NCI-H2227 treated with DMSO at 0.1 percent for 48 hours (cell line): Measurements from ENCODE around the gene AMBRA1.

Experiments
- DNase-seq: peaks from one replicate; lab custom pipeline; 2025; lab: John Stamatoyannopoulos, UW

The AMBRA1 gene

DNA sequence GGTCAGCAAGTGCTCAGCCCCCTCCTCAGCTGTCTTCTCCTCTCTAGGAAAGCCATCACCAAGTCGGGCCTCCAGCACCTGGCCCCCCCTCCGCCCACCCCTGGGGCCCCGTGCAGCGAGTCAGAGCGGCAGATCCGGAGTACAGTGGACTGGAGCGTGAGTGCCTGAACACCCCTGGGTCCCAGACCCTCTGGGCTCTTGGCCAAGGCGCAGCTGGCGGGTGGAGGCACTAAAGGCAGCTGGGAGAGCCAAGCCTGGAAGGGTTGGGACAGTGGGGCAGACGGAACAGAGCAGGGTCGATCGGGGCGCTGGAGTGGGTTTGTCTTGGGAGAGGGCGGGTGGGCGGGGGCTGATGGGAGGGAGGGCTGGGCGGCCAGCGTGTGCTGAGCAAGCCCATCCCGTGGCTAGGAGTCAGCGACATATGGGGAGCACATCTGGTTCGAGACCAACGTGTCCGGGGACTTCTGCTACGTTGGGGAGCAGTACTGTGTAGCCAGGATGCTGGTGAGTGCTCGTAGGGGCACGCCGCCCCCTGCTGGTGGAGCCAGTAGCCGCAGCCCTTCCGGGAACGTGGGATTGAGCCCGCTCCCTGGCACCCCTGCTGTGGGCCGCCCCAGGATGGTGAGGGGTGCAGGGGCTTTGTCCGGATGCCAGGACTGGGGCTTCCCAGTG, 226.4 kb downstream of the AMBRA1 start:
- DNase-seq, result no peak

DNA sequence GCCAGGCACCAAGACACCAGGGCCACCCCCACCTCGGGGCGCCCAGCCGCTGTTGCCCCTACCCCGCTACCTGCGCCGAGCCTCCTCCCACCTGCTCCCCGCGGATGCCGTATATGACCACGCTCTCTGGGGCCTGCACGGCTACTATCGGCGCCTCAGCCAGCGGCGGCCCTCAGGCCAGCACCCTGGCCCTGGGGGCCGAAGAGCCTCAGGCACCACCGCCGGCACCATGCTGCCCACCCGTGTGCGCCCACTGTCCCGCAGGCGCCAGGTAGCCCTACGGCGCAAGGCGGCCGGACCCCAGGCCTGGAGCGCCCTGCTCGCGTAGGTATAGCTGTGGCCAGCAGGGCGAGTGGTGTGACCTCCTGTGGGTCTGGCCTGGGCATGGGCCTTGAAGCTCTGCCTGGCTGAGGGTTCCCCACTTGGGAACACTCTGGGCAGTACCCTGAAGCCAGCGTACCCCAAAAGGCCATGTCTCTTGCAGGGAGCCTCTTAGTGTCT, 227.1 kb downstream of the AMBRA1 start:
- no peak for DNase-seq

DNA sequence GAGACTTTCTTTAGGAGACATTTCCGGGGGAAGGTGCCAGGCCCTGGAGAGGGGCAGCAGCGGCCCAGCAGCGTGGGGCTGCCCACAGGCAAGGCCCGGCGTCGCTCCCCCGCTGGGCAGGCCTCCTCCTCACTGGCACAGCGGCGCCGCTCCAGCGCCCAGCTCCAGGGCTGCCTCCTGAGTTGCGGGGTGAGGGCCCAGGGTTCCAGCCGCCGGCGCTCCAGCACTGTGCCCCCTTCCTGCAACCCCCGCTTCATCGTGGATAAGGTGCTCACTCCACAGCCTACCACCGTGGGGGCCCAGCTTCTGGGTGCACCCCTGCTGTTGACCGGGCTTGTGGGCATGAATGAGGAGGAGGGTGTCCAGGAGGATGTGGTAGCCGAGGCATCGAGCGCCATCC, 227.6 kb downstream of the AMBRA1 start:
- DNase-seq, result no peak

DNA sequence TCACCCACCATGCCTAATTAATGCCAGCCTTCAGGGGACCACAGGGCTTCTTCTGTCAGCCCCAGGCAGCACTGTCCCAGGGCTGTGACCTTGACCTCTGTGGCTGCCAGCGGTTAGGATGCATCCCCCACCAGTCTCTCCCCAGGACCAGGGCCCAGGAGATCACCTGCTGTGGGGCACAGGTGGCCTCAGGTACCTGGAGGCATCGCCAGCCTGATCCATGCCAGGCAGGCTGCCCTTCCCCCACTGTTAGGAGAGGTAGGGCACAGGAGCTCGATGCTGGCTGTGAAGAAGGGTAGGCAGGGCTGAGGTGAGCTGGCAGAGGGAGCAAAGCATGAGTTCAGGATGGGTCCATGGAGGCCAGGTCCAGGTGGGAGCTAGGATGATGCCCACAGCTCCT, 229.0 kb downstream of the AMBRA1 start:
- no peak for DNase-seq

DNA sequence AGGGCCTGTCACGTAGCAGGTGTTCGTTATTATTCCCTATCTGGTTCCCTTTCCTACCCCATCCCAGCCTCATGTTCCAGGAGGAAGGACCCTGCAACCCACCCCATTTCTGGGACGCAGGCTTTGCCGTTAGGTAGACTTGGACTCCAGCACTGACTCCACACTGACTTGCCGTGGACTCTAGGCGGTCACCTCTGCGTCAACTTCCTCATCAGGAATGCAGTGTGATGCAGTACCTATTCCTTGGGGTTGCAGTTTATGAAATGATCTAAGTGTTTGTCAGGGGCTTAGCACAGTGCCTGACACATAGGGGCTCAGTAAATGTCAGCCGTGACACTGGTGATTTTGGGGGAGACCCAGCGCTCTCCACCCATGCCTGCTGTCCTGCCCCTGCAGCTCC, 229.8 kb downstream of the AMBRA1 start:
- DNase-seq, result no peak

DNA sequence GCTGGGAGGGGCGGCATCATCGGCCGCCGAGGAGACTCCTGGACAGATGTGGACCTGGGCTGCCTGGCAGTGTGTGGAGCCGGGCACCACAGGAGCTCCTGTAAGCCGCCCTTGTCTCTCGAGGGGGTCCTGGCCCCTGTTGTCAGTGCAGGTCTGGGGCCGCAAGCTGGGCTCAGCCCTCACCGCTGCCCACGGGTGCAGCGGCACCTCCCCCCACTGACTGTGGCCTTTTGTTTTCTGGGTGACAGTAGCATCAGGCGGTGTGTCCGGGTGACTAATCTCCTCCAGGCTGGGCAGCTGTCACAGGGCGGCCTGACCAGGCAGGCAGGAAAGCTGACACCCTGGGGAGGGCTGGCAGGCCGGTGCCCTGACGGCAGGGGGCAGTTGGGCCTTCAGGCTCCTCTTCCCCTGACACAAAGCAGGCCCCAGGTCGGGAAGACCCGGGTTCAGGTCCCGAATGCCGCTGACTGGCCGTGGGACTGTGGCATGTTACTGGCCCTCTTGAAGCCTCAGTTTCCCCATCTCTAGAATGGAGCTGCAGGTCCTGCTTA, 230.3 kb downstream of the AMBRA1 start:
- DNase-seq, result no peak

DNA sequence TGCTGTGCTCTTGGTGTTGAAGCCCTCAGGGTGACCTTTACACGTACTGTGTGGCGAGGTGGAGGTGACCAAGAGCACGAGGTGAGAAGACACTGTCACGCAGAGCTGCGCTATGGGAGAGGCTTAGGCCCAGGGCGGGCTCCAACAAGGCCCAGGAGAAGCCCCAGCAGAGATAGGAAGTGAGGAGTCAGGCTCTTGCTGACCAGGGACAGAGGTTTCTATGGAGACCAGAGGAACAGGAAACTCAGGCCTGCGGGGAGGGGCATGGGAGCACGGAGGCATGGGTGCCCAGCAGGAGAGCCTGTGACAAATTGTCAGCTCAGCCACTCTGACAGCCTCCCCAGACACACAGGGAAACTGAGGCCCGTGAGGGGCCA, 230.8 kb downstream of the AMBRA1 start:
- DNase-seq, result no peak

DNA sequence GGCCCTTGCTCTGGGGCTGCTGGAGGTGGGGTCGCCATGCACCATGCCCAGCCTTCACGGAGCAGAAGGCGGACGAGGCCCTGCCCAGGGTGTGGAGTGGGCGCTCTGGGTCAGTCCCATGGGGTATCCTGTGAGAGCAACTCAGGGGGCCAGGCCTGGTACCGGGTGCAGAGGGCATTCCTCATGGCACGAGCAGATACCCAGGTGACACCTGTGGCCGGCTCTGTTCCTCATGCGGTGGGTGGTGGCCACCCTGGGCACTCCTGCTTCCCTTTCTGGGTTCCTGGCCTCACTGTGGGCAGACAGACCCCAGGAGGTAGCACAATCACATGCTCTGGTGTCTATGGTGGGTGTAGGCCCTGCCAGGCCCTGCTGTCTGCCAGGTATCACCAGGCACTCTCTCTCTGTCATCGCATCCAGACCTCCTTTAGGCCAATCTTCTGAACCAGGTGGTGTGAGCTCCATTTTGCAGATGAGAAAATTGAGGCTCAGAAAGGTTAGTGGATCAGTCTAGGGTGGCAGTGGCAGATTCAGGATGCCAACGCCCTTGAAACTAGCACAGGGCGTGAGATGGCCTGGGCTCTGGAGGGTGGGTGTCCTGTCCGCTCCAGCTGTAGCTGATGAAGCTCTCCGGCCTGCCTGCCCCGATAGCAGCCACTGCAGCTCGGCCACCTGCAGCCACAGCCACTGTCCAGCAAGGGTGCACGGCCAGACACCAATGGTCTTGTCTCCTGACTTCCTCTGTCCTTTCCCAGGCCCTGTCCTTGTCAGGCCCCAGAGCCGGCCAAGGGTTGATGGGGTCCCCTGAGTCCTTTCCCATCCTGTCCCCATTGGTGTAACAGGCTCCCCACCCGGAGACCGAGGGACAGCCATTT, 231.4 kb downstream of the AMBRA1 start:
- no peak for DNase-seq

DNA sequence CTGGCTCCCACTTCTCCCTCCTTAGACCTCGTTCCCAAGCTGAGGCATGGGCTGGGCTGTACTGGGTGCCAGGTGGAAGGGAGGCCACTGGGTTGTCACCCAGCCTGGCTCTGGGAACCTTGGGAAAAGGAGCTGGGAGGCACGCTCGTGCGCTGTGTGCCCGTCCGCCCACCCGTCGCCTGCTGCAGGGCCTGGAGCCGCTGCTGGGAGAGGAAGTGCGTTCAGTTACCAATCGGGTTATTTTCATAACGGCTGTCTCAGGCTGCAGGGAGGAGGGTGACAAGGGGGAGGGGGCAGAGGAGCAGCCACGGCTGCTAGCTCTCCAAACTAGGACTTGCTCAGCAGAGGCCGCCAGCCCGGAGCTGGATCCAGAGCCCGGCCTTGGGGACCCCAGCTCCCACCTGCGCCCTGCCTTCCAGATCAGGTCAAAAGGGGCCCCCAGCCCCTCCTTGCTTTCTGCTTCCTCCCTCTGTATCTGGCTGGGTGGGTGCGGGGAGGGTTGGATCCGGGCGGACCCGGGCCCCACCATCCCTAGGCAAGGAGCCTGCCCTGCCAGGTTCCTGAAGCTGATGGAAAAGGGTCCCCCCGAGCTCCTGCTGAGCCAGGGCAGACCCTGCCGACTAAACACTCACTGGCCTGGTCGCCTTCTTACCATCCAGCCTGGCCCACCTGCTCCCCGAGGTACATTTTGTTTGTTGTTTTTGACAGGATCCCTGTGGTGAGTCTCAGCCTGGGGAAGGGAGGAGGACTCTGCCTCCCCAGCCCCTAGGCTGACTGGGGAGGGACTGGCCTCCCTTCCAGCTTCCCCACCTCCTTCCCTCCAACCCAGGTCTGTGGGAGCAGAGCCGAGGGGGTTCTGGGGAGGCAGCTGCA, 232.3 kb downstream of the AMBRA1 start:
- peak; percentile 62 for DNase-seq

DNA sequence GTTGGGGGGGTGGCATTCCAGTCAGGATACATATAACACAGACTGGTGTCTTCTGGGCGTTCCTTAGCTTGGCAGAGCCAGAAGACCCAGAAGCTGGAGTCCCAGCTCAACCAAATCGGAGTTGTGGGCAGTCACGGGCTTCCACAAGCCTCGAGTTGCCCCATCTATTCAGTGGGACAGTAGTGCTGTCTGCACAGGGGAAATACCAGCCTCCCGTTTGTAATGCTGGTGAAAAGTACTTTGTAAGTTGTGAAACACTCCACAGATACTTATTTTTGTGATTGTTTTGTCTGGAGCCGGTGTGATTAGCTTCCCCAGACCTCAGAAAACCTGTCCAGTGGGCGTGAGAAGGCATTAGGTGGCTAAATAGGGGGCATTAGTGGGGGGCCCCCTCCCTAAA, 232.9 kb downstream of the AMBRA1 start:
- DNase-seq, result no peak

DNA sequence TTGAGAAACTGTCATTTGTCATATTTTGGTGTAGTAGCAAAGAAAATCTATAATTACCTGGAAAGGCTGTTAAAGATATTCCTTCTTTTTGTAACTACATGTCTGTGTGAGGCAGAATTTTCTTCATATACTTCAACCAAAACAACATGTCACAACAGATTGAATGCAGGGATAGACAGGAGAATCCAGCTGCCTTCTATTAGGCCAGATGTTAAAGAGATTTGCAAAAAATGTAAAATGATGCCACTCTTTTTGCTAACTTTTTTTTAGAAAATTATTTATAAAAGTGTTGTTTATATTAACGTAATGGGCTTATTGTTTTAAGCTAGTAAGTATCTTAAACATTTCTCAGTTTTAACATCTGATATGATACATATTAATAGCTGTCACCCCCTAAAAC, 233.9 kb downstream of the AMBRA1 start:
- no peak for DNase-seq

DNA sequence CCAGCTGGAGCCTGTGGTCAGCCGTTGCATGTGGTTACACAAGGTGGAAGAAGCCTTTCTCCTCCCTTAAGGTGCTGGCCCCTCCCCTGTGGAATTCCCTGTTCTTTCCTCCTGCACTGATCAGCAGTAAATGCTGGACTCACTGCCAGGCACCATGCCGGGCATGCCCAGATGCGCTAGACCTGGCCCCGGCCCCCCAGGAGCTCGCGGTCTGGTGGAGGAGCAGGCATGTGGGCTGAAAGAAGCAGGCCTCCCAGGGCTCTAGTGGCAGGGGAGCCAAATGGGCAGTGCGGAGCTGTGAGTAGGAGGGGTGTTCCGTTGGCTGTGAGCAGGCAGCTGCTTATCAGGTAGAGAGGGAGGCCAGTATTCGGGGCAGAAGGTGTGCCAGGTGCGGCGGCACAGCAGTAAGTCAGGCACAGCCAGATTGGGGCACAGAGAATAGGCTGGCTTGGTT, 236.3 kb downstream of the AMBRA1 start:
- DNase-seq, result no peak

DNA sequence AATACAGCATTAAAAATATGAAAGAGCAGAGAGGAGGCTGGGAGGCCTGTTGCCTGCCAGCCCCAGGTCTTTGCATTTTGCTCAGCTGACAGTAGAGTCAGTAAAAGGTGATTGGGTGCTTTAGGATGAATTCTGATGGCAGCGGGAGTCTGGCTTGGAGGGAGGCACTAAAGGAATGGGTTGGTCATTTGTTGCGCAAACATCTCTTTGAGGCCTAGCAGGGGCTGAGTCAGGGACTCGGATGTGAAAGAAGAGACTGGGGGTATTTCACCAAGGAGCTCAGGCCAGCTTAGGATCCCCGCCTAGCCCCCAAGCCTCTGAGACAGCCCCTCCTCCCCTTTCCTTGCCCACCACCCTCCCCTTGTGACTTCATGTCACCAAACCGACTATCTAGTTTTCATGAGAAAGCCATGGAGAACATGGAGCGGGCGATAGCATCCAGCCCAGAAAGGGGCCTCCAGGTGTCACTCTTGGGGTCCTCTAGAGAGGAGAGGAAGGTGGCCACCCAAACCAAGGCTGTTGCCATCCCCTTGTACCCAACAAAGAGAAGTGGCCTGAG, 236.8 kb downstream of the AMBRA1 start:
- no peak for DNase-seq

DNA sequence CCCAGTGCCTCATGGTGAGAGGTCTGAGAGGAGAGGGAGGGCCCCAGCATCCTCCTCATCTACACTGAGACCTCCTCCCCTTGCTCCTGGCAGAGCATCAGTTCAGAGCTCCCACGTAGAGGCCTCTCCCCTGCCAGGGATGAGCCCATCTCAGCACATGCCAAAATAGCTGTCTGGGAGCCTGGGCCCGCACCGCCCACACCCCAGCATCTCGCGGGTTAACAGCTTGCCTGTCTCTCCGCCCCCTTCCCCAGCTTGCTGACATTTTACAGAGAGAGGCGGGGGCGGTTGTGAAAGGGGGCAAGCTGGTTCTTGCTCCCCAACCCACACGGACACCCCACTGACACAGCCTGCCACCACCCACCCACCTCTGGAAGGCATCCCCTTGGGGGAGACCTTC, 240.1 kb downstream of the AMBRA1 start:
- DNase-seq, result no peak

DNA sequence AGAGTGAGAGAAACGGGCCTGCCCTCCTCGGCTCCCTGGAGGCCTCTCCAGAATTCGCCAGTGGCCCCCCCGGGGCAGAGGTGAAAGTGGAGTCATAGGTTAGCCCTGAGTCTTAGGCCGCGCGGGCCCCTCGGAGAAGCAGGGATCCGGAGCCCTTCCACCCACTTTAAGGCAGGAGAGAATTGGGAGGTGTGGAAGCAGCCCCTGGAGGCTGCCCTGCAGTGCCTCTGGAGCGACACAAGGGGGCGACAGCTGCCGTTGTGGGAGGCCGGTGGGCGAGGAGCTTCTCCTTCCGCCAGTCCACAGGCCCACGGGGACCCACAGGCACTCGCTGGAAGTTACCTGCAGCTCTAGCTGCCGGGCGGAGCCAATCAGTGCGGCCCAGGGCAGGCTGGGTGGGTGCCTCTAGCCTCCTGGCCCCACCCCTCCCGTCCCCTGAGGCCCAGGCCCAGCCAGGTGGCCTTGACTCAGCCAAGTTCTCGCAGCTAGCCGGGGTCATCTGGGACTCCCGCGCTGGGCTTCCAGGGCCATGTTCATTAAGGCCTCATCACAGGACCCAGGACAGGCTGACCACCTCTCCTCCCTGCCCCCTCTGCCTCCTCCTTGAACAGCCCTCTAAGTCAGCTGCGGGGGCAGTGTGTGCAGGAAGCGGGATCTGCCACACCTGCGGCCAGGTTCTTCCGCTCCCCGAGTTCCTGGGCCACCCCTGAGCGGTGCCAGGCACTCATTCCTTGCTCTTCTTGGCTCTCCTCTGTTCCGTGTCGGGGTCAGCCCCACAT, 241.6 kb downstream of the AMBRA1 start:
- no peak for DNase-seq

DNA sequence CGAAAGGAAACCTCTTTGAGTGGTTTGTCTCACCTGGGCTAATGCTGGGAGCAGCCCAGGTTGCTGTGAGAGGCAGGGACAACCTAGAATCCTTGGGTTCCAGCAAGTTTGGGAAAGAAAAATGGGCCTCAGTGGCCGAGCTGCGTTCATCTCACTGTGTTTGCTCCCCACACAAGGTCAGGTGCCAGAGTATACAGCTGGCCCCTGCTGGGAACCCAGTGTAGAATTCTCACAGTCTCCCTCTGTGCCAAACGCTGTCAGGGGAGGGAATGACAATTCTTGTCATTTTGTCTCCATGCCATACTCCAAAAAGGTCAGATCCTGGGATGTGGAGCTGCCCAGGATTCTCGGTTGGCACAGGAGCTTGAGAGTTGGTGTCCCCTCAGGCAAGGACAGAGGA, 242.2 kb downstream of the AMBRA1 start:
- no peak for DNase-seq

DNA sequence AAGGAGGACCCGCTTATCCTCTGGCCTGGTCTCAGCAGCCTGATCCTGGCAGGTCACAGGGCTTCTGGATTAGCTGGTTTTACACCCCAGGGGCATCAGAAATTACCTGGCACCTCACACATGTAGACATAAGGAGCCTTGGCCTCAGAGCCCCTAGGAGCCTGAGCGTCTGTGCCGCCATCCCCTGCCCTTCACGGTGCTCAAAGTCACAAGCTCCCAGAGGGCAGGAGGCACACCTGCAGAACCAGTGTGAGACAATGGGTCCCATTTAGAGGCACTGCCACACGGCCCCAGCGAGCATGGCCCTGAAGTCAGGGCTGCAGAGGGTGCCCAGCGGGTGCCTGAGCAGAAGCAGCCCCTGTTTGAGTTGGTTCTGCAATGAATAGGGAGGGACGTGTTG, 242.7 kb downstream of the AMBRA1 start:
- DNase-seq, result no peak

DNA sequence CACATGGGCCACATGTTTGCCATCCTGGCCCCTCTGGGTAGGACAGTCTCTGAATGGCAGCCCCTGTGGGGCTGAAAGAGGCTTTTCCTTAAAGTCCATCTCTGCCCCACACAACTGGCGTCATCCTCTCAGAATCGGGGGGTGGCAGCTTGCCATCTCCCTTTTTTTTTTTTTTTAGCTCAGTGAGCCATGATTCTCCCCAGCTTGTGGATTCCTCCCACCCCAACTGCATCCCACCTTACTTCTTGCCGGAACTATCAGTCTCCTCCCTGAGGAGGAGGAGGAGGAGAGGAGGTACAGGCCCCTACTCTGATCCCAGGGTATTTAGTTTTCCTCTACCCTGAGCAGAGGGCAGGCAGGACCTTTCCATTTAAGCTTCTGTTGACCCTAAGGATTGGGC, 243.1 kb downstream of the AMBRA1 start:
- DNase-seq, result no peak

DNA sequence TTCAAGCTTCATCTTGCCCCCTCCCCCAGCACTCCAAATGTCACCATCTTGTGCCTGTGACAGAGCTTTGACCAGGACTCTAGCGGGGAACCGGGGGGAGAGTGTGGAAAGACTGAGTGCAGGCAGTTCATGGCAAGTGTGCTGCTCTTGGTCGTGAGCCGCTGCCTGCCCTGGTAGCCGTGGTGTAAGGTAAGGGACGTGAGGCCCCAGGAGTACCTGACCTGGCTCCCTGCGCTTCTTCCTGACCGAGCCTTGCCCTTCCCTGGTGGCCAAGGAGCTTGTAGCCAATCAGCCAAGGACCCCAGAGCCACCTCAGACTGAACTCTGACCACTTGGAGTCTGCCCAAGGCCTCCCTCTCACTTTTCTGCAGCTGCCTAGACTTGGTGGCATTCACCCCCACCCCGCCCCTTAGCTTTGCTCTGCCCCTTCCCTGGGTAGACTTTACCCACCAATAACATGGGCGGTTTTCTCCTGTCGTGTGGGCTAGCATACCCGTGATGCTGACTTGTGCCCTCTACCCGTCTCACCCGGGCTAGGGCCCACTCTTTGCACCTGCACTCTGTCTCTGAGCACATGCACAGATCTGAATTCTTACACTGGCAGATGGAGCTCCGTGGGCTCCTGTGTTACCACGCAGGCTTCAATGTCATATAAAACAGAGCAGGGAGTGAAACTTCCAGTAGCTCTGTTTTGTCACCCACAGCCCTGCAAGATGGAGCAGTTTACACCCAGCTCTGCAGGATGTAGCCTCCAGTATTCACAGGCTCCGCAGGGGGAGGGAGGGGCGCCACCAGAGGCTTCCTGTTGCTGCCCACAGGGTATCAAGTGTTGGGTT, 245.0 kb downstream of the AMBRA1 start:
- DNase-seq, result no peak
